ENCODE data around the gene MARCHF3. TPM values are rescaled to one million over a fixed set of nuclear protein-coding genes. Genes with fewer than 3 reads are reported as not detected.

MARCHF3 gene
- total and polyA plus RNA-seq, 2 of the 13 experiments (the other 11 are each of a cell fraction or from before 2014, with no cell fraction given): 4.8 to 11.9 TPM

DNA sequence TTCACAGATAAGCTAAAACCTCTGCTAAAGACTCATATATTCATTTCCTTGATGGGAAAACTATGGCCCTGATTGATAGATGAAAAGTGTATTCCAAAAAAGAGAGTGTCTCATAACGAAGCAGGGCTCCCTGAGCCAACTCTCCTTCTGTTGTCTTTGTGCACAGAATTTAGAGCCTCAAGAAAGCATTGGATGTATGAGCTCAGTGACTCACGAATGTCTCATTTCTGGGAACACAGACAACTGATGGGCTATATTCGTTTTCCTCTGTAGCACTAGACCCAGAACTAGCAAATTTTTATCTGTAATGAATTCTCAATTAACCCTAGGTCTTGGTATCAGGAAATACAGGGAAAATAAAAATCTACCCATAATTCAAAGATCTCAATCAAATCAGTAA, 165.1 kb downstream of the MARCHF3 start (continued):
- TF ChIP-seq ATM (IDR thresholded peaks at IDR 0.05; ENCODE audit: borderline replicate concordance) (no peak), MIER3 (CRISPR knock-in tag; IDR thresholded peaks at IDR 0.05; ENCODE audit: borderline replicate concordance) (no peak), ZNF30 (CRISPR knock-in tag; IDR thresholded peaks at IDR 0.05) (no peak)
- TF ChIP-seq, protein P1, sequence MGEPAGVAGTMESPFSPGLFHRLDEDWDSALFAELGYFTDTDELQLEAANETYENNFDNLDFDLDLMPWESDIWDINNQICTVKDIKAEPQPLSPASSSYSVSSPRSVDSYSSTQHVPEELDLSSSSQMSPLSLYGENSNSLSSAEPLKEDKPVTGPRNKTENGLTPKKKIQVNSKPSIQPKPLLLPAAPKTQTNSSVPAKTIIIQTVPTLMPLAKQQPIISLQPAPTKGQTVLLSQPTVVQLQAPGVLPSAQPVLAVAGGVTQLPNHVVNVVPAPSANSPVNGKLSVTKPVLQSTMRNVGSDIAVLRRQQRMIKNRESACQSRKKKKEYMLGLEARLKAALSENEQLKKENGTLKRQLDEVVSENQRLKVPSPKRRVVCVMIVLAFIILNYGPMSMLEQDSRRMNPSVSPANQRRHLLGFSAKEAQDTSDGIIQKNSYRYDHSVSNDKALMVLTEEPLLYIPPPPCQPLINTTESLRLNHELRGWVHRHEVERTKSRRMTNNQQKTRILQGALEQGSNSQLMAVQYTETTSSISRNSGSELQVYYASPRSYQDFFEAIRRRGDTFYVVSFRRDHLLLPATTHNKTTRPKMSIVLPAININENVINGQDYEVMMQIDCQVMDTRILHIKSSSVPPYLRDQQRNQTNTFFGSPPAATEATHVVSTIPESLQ (CRISPR knock-in tag; conservative IDR thresholded peaks at IDR 0.05): no peak

DNA sequence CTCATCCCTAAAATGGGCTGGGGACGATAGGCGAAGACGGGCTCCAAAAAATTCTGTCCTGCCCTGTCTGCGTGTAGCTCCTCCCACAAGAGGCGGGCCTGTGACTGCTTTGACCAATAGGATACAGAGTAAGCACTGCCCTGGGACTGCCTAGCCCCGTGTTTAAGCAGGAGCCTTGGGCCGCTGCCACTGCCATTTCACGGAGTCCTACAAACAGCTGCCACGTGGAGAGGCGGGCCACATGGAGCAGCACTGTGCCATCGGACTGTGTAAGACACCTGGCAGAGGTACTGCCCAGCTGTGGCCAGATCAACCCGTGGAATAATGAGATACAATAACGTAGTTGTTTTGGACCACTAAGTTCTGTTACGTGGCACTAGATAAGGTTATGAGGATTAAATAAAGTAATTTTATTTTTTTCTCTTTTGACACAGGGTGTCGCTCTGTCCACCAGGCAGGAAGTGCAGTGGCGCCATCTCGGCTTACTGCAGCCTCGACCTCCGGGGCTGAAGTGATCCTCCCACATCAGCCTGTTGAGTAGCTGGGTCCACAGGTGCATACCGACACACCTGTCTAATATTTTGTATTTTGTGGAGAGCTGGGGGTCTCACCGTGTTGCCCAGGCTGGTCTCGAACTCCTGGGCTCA, 166.2 kb downstream of the MARCHF3 start:
- POLR2A ChIA-PET: no interaction called here

More for the DNA sequence above, 166.2 kb downstream of the MARCHF3 start:
- Histone ChIP-seq H3K4me1 (ENCODE audit: insufficient read depth, low read length) (no peaks in the 10 kb centered on the region), H3K9me3 (ENCODE audit: low read length) (no peaks in the 10 kb centered on the region), H4K20me1 (ENCODE audit: insufficient read depth, low read length) (no peaks in the 10 kb centered on the region), H2AFZ (ENCODE audit: low read length) (no peak overlapping the region), H3K79me2 (ENCODE audit: insufficient read depth, low read length) (no peaks in the 10 kb centered on the region), H3K27me3 (ENCODE audit: control insufficient read depth in 1 of 2, insufficient read depth in 2 of 2, low read length in 2 of 2) (no peaks in the 10 kb centered on the region), H3K27ac (ENCODE audit: extremely low read length, insufficient read depth, low read length) (no peak overlapping the region), H3K4me2 (ENCODE audit: low read depth, low read length) (no peak overlapping the region), H3K9ac (ENCODE audit: insufficient read depth, low read depth, low read length) (no peak overlapping the region), H3K4me3 (replicated peaks in 1 of 3; ENCODE audit: insufficient read depth in 1 of 3, low read depth in 2 of 3, low read length in 3 of 3) (no peak overlapping the region), H3K36me3 (replicated peaks in 1 of 2; ENCODE audit: control insufficient read depth in 1 of 2, insufficient read depth in 2 of 2, low read length in 2 of 2) (no peaks in the 10 kb centered on the region)
- intact Hi-C loops (cut with micrococcal nuclease; ENCODE audit: unreplicated experiment): no loop called here
- no peak for DNase-seq (ENCODE audit: low spot score)
- TF ChIP-seq REL (CRISPR knock-in tag; conservative IDR thresholded peaks at IDR 0.05): no peak
- TF ChIP-seq RFX5 (IDR thresholded peaks at IDR 0.05; ENCODE audit: low read depth, low read length): no peak
- no peak for TF ChIP-seq HOXA3 (CRISPR knock-in tag; IDR thresholded peaks at IDR 0.05)
- no peak for TF ChIP-seq SCMH1 (CRISPR knock-in tag; IDR thresholded peaks at IDR 0.05; ENCODE audit: borderline replicate concordance)
- no peak for TF ChIP-seq ZKSCAN8 (CRISPR knock-in tag; IDR thresholded peaks at IDR 0.05; ENCODE audit: borderline replicate concordance)
- TF ChIP-seq, protein P2, sequence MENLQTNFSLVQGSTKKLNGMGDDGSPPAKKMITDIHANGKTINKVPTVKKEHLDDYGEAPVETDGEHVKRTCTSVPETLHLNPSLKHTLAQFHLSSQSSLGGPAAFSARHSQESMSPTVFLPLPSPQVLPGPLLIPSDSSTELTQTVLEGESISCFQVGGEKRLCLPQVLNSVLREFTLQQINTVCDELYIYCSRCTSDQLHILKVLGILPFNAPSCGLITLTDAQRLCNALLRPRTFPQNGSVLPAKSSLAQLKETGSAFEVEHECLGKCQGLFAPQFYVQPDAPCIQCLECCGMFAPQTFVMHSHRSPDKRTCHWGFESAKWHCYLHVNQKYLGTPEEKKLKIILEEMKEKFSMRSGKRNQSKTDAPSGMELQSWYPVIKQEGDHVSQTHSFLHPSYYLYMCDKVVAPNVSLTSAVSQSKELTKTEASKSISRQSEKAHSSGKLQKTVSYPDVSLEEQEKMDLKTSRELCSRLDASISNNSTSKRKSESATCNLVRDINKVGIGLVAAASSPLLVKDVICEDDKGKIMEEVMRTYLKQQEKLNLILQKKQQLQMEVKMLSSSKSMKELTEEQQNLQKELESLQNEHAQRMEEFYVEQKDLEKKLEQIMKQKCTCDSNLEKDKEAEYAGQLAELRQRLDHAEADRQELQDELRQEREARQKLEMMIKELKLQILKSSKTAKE (CRISPR knock-in tag; IDR thresholded peaks at IDR 0.05; ENCODE audit: borderline replicate concordance): no peak
- TF ChIP-seq, protein P3, sequence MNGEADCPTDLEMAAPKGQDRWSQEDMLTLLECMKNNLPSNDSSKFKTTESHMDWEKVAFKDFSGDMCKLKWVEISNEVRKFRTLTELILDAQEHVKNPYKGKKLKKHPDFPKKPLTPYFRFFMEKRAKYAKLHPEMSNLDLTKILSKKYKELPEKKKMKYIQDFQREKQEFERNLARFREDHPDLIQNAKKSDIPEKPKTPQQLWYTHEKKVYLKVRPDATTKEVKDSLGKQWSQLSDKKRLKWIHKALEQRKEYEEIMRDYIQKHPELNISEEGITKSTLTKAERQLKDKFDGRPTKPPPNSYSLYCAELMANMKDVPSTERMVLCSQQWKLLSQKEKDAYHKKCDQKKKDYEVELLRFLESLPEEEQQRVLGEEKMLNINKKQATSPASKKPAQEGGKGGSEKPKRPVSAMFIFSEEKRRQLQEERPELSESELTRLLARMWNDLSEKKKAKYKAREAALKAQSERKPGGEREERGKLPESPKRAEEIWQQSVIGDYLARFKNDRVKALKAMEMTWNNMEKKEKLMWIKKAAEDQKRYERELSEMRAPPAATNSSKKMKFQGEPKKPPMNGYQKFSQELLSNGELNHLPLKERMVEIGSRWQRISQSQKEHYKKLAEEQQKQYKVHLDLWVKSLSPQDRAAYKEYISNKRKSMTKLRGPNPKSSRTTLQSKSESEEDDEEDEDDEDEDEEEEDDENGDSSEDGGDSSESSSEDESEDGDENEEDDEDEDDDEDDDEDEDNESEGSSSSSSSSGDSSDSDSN (CRISPR knock-in tag; IDR thresholded peaks at IDR 0.05): no peak
- TF ChIP-seq, protein P4, sequence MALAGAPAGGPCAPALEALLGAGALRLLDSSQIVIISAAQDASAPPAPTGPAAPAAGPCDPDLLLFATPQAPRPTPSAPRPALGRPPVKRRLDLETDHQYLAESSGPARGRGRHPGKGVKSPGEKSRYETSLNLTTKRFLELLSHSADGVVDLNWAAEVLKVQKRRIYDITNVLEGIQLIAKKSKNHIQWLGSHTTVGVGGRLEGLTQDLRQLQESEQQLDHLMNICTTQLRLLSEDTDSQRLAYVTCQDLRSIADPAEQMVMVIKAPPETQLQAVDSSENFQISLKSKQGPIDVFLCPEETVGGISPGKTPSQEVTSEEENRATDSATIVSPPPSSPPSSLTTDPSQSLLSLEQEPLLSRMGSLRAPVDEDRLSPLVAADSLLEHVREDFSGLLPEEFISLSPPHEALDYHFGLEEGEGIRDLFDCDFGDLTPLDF (CRISPR knock-in tag; IDR thresholded peaks at IDR 0.05): no peak
- FAIRE-seq: no peak
- no TSS peak for BruUV-seq (replicated peaks)
- peak; percentile 44; the same call in 1 of the 3 replicates for ATAC-seq
- 94% methylated on average over 21 of the region's 22 CpGs for WGBS (ENCODE audit: low lambda C conversion rate)
- in situ Hi-C loops (cut with HindIII; ENCODE audit: extremely low pct_ligation_motif_present, low pct_unique_long_range_greater_than_20kb): no loop called here
- CTCF ChIA-PET (ENCODE audit: low intra/inter-chr PET ratio, low total read pairs): no interaction called here
